ENCODE results near the gene MAP1B.
A peak's percentile ranks its signal among the peaks of the same experiment; 100 is the strongest.

MAP1B gene

DNA sequence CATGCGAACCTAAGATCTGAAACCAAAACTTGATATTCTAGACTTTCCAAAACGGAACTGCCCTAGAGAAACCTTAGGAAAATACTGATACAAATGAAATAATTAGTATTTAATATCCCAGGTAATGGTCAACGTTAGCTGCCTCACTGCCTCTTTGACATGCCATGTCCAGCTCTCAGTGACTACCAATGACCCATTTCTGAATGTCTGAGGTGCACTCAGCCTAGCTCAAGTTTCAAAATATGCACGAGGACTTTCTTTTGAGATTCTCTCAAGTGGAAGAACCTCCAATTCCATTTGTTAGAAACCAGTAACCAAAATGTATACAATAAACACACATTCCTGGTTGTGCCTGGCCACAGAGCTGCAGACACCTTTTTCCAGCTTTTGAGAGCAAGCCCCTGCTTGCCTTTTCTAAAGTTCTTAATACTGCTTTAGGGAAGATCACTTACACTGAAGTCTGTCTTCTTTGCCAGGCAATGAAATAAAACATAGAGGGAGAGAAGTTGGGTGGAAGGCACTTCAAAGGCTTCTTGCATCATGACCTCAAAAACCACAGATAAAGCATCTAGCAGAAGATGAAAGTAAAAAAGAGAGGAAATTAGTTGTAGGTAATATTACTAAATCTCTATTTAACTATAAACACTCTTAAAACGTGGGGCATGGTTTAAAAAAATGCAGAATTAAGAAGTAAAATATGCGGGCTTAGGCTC is 124.9 kb downstream of the MAP1B start:
- no peak for DNase-seq

DNA sequence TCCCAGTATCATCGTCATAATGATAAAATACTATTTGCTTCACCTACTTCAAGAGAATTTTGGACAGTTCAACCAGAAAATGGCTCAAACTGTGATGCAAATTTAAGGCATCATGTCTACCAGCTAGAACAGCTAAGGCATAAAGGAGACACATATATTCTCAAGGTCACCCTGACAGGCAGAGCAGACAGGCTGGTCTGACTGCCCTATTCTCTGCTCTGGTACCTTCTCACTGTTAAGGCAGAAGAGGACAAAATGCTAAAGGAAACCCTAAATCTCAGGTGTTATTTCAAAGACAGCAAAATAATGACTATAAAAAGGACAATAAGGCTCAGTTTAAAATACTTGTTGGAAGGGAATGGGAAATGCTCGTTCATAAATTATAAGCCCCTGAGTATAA is 125.6 kb downstream of the MAP1B start:
- no peak for DNase-seq

- DNase-seq: no peak
Measured at GRCh38 chr5:72233835-72234234, 126.6 kb downstream of the MAP1B start.

- no peak for DNase-seq
Measured at GRCh38 chr5:72234265-72234700, 127.0 kb downstream of the MAP1B start.

- DNase-seq: no peak
Measured at GRCh38 chr5:72234868-72235267, 127.6 kb downstream of the MAP1B start.

- no peak for DNase-seq
Measured at GRCh38 chr5:72235725-72236124, 128.4 kb downstream of the MAP1B start.

DNA sequence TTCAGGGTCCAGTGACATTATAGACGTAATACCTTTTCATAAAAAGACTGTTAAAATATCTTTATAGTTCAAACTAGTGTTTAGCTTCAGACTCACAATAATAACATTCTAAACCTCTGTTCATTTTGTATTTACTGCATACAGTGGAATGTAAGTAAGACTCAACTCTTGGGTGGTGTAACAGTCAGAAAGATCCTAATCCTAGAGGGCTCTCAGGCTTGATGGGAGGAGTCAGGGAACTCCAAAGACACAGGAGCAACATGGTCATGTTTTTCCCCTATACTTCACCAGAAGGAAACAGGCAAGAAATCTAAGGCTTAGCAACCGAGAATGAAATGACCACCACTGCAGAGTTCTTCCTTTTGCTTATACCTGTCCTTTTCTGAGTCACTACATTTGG is 130.1 kb downstream of the MAP1B start:
- DNase-seq: no peak

GRCh38 chr5:72237879-72238278 is 130.6 kb downstream of the MAP1B start:
- DNase-seq: no peak

DNA sequence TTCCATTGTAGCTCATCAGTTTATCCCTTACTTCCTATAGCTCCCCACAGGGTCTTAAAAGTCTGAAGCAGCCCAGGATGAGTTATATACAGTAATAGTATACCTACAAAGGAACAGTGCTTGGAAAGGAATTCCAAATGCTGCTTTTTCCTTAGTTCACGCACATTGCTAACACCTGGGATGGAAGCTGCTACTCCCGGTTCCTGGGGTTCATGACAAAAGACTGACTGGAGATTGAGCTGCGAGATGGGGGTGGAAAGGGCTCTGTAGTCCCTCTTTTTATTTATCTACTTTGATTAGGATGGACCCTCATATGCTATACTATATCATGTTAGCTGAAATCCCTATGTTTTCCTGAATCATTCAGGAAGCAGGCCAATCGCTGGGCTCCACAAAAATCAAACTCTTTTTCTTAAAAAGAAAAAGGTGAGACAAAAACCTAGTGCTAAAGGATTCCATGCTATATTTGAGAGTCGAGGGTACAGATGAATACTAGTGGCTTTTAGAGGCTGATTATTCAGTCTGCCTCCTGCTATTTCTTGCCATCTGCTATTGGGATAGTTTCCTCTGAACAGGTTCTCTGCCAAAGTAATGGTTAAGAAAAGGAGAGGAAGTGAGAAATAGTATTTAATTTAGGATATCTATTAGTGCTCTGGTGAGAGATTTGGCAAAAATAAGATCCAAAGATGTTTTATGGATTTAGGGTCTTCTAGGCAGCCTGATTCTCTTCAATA is 131.6 kb downstream of the MAP1B start:
- DNase-seq: no peak

GRCh38 chr5:72241346-72242003 is 134.2 kb downstream of the MAP1B start:
- no peak for DNase-seq

DNA sequence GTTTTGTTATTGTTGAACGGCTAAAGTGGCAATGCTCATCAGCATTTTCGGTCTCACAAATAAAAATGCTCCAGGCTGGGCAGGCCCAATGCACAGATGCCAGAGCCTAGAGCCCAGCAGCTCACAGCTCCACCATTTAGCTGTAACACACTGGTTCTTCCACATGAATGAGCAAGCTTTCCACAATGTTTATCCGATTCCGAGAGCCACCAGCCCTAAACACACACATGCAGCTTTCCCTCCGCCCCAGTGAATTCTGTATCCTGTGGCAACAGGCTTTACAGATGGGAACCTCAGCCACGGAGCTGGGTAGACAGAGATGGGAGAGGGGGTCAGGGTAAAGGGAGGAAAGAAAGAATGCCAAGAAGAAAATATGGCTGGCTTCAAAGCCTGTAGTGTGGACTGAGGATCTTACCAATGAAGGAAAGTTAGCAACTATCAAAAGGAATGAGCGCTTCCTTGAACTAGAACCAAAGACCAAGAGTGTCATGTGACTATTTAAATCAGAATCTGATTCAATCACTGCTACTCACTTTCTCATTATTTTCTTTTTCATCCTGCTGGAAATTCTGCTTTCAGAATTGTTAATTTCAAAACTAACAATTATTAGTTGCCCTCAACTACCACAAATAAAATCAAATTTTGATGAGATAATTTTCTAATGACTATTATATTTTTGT is 135.7 kb downstream of the MAP1B start:
- no peak for DNase-seq

DNA sequence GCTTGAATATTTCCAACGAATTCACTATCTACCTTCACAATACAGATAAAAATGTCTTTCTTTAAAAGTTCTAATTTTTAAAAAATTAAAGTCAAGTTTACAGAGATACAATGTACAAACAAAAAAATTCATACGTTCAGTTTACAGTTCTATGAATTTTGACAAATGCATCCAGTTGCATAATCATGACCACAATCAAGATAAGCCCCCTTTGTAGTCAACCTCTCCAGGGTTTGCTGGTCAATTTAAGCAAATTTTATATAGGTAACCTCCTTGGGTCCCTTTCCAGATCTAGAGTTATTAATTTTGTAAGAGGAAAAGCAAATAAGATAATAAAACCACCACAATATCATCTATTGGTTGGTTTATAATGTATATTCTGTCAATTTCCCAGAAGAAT is 136.4 kb downstream of the MAP1B start:
- no peak for DNase-seq

GRCh38 chr5:72244862-72245371 is 137.6 kb downstream of the MAP1B start:
- peak; percentile 31 for DNase-seq

DNA sequence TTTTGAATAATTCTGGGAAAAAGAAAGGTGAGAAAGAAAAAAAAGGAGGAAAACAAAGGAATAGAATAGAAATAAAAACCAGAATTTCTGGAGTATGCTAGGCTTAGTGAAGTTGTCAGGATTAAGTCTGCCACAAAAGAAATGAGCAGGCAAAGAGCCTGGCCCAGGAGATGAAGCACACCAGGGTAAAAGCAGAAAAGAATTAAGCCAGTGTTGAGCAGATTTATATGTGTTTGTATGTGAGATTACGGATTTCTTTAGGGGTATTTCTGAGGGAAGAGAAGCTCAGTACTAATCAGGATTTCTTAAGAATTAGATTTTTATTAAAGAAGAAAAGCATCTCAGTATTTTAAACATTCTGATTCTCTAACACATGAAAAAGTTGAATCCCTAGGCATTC is 138.3 kb downstream of the MAP1B start:
- no peak for DNase-seq

- DNase-seq: no peak
Measured at GRCh38 chr5:72245951-72246532, 138.8 kb downstream of the MAP1B start.

GRCh38 chr5:72246954-72247442 is 139.7 kb downstream of the MAP1B start:
- no peak for DNase-seq

GRCh38 chr5:72248410-72248981 is 141.2 kb downstream of the MAP1B start:
- DNase-seq: no peak

GRCh38 chr5:72251386-72251785 is 144.1 kb downstream of the MAP1B start:
- no peak for DNase-seq

GRCh38 chr5:72252008-72252407 is 144.7 kb downstream of the MAP1B start:
- DNase-seq: no peak

DNA sequence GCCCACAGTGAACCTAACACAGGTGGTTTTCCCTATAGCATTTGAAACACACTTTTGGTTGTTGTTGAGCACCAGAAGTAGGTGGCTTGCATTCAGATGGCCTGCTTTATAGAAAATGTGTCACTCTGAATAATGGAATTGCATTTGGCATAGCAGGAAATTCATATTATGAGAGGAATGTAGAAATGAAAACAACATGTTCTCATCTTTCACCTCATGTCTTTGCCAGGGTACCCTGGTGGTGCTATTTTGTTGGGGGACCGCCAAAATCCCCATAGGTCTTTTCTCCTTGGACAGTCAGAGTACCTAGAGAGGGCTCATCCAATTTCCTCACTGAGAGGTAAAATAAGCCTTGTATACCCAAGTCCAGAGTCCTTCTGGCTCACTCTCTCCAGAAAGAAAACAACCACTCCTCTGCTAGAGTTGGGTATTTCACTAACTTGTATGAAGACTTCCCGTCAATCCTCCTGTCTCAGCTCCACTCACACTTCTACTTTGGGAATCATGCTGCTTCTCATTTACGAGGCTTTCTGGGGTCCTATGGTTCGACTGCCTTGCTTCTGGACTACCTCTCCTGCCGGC is 145.4 kb downstream of the MAP1B start:
- DNase-seq: no peak

DNA sequence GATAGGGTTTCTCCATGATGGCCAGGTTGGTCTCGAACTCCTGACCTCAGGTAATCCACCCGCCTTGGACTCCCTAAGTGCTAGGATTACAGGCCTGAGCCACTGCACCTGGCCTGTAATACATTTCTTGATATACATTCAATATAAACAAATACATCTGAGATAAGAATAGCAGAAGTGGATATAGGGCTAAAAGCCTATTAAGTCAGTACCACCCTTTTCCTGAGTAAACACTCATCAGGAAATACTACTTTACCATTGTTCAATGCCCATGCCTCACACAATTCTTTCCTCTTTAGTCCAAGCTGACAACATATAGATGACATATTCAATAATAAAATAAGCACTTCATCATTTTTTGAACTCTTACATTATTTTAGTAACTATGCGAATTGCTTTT is 148.0 kb downstream of the MAP1B start:
- no peak for DNase-seq

DNA sequence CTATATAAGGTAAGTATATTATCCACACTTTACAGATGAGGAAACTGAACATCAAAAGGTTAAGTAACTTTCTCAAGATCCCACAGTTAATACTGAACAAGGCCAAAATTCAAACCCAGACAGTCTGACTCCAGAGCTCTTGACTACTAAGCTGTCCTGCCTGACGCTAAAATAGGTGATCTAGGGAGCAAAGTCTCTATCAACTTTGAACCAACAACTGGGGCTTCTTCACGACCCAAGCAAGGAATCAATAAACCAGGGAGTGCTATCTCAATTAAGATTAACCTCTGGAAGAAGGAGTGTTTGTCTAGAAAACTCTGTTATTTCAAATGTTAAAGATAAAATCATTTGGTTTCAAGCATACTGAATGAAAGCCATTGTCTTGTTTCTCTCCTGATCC is 148.4 kb downstream of the MAP1B start:
- no peak for DNase-seq
